K562 (cell line): ENCODE results near the gene SCARF2. TPM values are rescaled to one million over a fixed set of nuclear protein-coding genes. Genes with fewer than 3 reads are reported as not detected.

Source experiments
- AFF4 ChIP-seq: sonication (generic); formaldehyde crosslinking; IDR thresholded peaks from 2 replicates; pipeline ENCODE4 v1.8.0; 2023; ENCODE audit warnings: mild to moderate bottlenecking, missing genetic modification reagents
- CBX2 ChIP-seq: fragments of 200-600 bp; sonication (generic); IDR thresholded peaks from one replicate; pipeline ENCODE4 v1.6.1; 2012; ENCODE audit warnings: mild to moderate bottlenecking, low read length, inconsistent platforms; ENCODE audit not compliant: insufficient read depth, poor library complexity, severe bottlenecking
- COPS2 ChIP-seq: fragments of 450-650 bp; conservative IDR thresholded peaks from 2 replicates; pipeline ENCODE4 v1.6.1; 2016; ENCODE audit warnings: mild to moderate bottlenecking, moderate library complexity
- E2F3 ChIP-seq: fragments of 250-450 bp; sonication (Bioruptor Pico); IDR thresholded peaks from 2 replicates; pipeline ENCODE4 v1.4.0; 2020; ENCODE audit warnings: mild to moderate bottlenecking
- EP400 ChIP-seq: fragments of 450-650 bp; IDR thresholded peaks from 2 replicates; pipeline ENCODE4 v1.6.1; 2017; ENCODE audit warnings: antibody characterized with exemption, mild to moderate bottlenecking, moderate library complexity
- EZH2 ChIP-seq: IDR thresholded peaks from 2 replicates; pipeline ENCODE4 v1.6.1; 2012; ENCODE audit warnings: low read depth, mild to moderate bottlenecking, inconsistent platforms, low read length, borderline replicate concordance
- FOXJ2 ChIP-seq: fragments of 200-800 bp; sonication (Bioruptor generic); IDR thresholded peaks from 2 replicates; pipeline ENCODE4 v1.6.1; 2016; ENCODE audit warnings: missing genetic modification characterization, missing compliant biosample characterization
- MAFK ChIP-seq: IDR thresholded peaks from 2 replicates; pipeline ENCODE4 v1.6.1; 2011; ENCODE audit warnings: low read length, improper control_type of control experiment
- MAZ ChIP-seq, 2 experiments: fragments of 450-650 bp in 1 of 2; sonication (generic) in 1 of 2; formaldehyde crosslinking; IDR thresholded peaks in 1 of 2; conservative IDR thresholded peaks in 1 of 2; 2 replicates each; pipeline versions ENCODE4 v1.4.0 to v1.5.0; 2020; ENCODE audit warnings: mild to moderate bottlenecking in 1 of 2, missing genetic modification reagents in 1 of 2
- PCBP1 ChIP-seq: fragments of 200-400 bp; formaldehyde crosslinking; IDR thresholded peaks from 2 replicates; pipeline ENCODE4 v1.6.1; 2018; ENCODE audit warnings: mild to moderate bottlenecking, low read depth, low read length; ENCODE audit not compliant: poor library complexity, severe bottlenecking
- PHF20 ChIP-seq: fragments of 450-650 bp; IDR thresholded peaks from 2 replicates; pipeline ENCODE4 v1.6.1; 2018; ENCODE audit not compliant: partially characterized antibody
- PHTF2 ChIP-seq: fragments of 250-450 bp; sonication (Bioruptor Pico); IDR thresholded peaks from 2 replicates; pipeline ENCODE4 v1.5.0; 2021; ENCODE audit warnings: mild to moderate bottlenecking
- POLR2G ChIP-seq: fragments of 200-400 bp; formaldehyde crosslinking; IDR thresholded peaks from 2 replicates; pipeline ENCODE4 v1.6.1; 2017; ENCODE audit warnings: low read depth, mild to moderate bottlenecking, antibody characterized with exemption, low read length, moderate library complexity
- POU5F1 ChIP-seq: fragments of 150-350 bp; IDR thresholded peaks from 2 replicates; pipeline ENCODE4 v1.6.1; 2014; ENCODE audit warnings: borderline replicate concordance, low read length, low read depth, mild to moderate bottlenecking; ENCODE audit not compliant: partially characterized antibody
- RB1 ChIP-seq: fragments of 450-650 bp; IDR thresholded peaks from 2 replicates; pipeline ENCODE4 v1.6.1; 2017; ENCODE audit warnings: low read depth, mild to moderate bottlenecking
- RBFOX2 ChIP-seq: fragments of 200-400 bp; formaldehyde crosslinking; IDR thresholded peaks from 2 replicates; pipeline ENCODE4 v1.6.1; 2017; ENCODE audit warnings: low read depth, mild to moderate bottlenecking, low read length, moderate library complexity
- ZNF253 ChIP-seq: fragments of 250-450 bp; sonication (Bioruptor Pico); conservative IDR thresholded peaks from 2 replicates; pipeline ENCODE4 v1.6.1; 2021; ENCODE audit warnings: mild to moderate bottlenecking
- ZNF592 ChIP-seq: fragments of 450-650 bp; IDR thresholded peaks from 2 replicates; pipeline ENCODE4 v1.6.1; 2017; ENCODE audit warnings: antibody characterized with exemption, mild to moderate bottlenecking
- polyA plus RNA-seq, 8 experiments: library from polyadenylated mRNA; depleted of rRNA in 4 of 8; stranded (reverse) in 5 of 8; unstranded in 3 of 8; fragments of >200 nt; fragmentation: Nextera tagmentation in 2 of 8; fragmentation: Illumina TruSeq in 1 of 8; extraction: Ambion mirVana in 2 of 8; extraction: Trizol in 1 of 8; gene quantifications; 2 replicates each; pipeline versions ENCODE4 v1.2.1 to v1.2.3, GENCODE V29; 2011 to 2014; ENCODE audit warnings: inconsistent platforms in 1 of 8, missing spikeins in 1 of 8
- total RNA-seq, 7 experiments: library from RNA; depleted of rRNA in 6 of 7; stranded (reverse); fragments of >200 nt in 6 of 7; fragmentation: Illumina TruSeq in 2 of 7; extraction: Trizol in 2 of 7; gene quantifications; 2 replicates each; pipeline versions ENCODE4 v1.2.1 to v1.2.3, GENCODE V29; 2011 to 2021; ENCODE audit warnings: low replicate concordance in 1 of 7
- TF ChIP-seq, protein P1 (sequence below): sonication (generic); formaldehyde crosslinking; IDR thresholded peaks from 2 replicates; pipeline ENCODE4 v1.8.0; 2022; ENCODE audit warnings: mild to moderate bottlenecking, low read depth, missing genetic modification reagents

SCARF2 gene
- total and polyA plus RNA-seq, 9 of the 15 experiments (the other 6 are each of a cell fraction or from before 2014, with no cell fraction given) = 0.06 to 0.32 (median 0.21) TPM; not detected in 5

- TF ChIP-seq ZNF592 (no peak), POU5F1 (peak; percentile 52), AFF4 (CRISPR knock-in tag) (no peak), RBFOX2 (peak; percentile 62), EZH2 (no peak), PHF20 (no peak), MAFK (0 out of 2 replicates have a peak, but pooled peaks have one; percentile 21), PCBP1 (peak; percentile 60), MAZ (CRISPR knock-in tag; conservative IDR thresholded peaks at IDR 0.05 in 1 of 2, IDR thresholded peaks at IDR 0.05 in 1 of 2) (peak; percentile 95 to 97), ZNF253 (no peak), EP400 (no peak), FOXJ2 (no peak), PHTF2 (CRISPR knock-in tag) (no peak), CBX2 (no peak), COPS2 (no peak), E2F3 (CRISPR knock-in tag) (0 out of 2 replicates have a peak, but pooled peaks have one; percentile 72), POLR2G (peak; percentile 56; the same call in 1 of the 2 replicates), RB1 (peak; percentile 98)
- TF ChIP-seq, protein P1, sequence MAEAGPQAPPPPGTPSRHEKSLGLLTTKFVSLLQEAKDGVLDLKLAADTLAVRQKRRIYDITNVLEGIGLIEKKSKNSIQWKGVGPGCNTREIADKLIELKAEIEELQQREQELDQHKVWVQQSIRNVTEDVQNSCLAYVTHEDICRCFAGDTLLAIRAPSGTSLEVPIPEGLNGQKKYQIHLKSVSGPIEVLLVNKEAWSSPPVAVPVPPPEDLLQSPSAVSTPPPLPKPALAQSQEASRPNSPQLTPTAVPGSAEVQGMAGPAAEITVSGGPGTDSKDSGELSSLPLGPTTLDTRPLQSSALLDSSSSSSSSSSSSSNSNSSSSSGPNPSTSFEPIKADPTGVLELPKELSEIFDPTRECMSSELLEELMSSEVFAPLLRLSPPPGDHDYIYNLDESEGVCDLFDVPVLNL (CRISPR knock-in tag) = no peak
These were observed 19.3 kb downstream of the SCARF2 start (continued) for GRCh38 chr22:20418211-20418788.
